Skeletal muscle tissue (tissue), 4 donors: ENCODE data around the gene ARL16. TPM values are rescaled to one million over a fixed set of nuclear protein-coding genes. Genes with fewer than 3 reads are reported as not detected.

Experiments
- H3K27ac ChIP-seq: one replicate; pipeline ENCODE4 v1.7.0; 2013; ENCODE audit warnings: mild to moderate bottlenecking, low read depth, low read length, inconsistent platforms
- H3K27me3 ChIP-seq, 3 donors: one replicate each; pipeline ENCODE4 v1.7.0; 2013; ENCODE audit warnings: low read length in 3 of 3; ENCODE audit not compliant: control insufficient read depth in 3 of 3, insufficient read depth in 3 of 3
- H3K36me3 ChIP-seq, 3 donors: one replicate each; pipeline ENCODE4 v1.7.0; 2013; ENCODE audit warnings: low read length in 3 of 3; ENCODE audit not compliant: control insufficient read depth in 3 of 3, insufficient read depth in 3 of 3
- H3K4me1 ChIP-seq, 3 donors: one replicate each; pipeline ENCODE4 v1.7.0; 2013; ENCODE audit warnings: low read length in 3 of 3, mild to moderate bottlenecking in 3 of 3; ENCODE audit not compliant: control insufficient read depth in 3 of 3, insufficient read depth in 3 of 3
- H3K4me3 ChIP-seq, 3 donors: one replicate each; pipeline ENCODE4 v1.7.0; 2013; ENCODE audit warnings: low read length in 3 of 3
- H3K9ac ChIP-seq, 3 donors: one replicate each; pipeline ENCODE4 v1.7.0; 2013; ENCODE audit warnings: low read length in 3 of 3, mild to moderate bottlenecking in 3 of 3, moderate library complexity in 2 of 3, low read depth in 1 of 3
- H3K9me3 ChIP-seq, 3 donors: one replicate each; pipeline ENCODE4 v1.7.0; 2013; ENCODE audit warnings: low read length in 3 of 3; ENCODE audit not compliant: control insufficient read depth in 3 of 3
- total RNA-seq: library from RNA; depleted of rRNA; stranded (reverse); fragments of >200 nt; gene quantifications from one replicate; pipeline ENCODE4 v1.2.3, GENCODE V29; 2014
- donor health status: Osteomylitis.

The ARL16 gene
- total RNA-seq, 1 donor from 2014 or later = 25.1 TPM

- Histone ChIP-seq H3K36me3 (no peaks in the 10 kb centered on the region), H3K27me3 (peaks cover 31 to 39% (median 36%) of the 10 kb centered on the region in 3 donors), H3K9ac (no peak overlapping the region), H3K4me1 (no peaks in the 10 kb centered on the region), H3K9me3 (peaks cover 0 to 4% (median 0%) of the 10 kb centered on the region in 3 donors), H3K4me3 (no peak overlapping the region), H3K27ac (no peak overlapping the region)
These were observed 36.6 kb downstream of the ARL16 start for GRCh38 chr17:81646869-81647600.

GRCh38 chr17:81644976-81645952 lies 38.3 kb downstream of the ARL16 start:
- Histone ChIP-seq H3K36me3 (no peaks in the 10 kb centered on the region), H3K9me3 (peaks cover 0 to 4% (median 0%) of the 10 kb centered on the region in 3 donors), H3K4me1 (no peaks in the 10 kb centered on the region), H3K27me3 (peaks cover 24 to 26% (median 25%) of the 10 kb centered on the region in 3 donors), H3K9ac (no peak overlapping the region), H3K27ac (no peak overlapping the region), H3K4me3 (no peak overlapping the region)

GRCh38 chr17:81644496-81644895 lies 39.1 kb downstream of the ARL16 start:
- Histone ChIP-seq H3K4me1 (no peaks in the 10 kb centered on the region), H3K9ac (no peak overlapping the region), H3K9me3 (peaks cover 0 to 4% (median 0%) of the 10 kb centered on the region in 3 donors), H3K27ac (no peak overlapping the region), H3K27me3 (peaks cover 19 to 21% (median 20%) of the 10 kb centered on the region in 3 donors), H3K4me3 (no peak overlapping the region), H3K36me3 (no peaks in the 10 kb centered on the region)

GRCh38 chr17:81641825-81642489 lies 41.6 kb downstream of the ARL16 start:
- Histone ChIP-seq H3K27ac (no peak overlapping the region), H3K4me3 (no peak overlapping the region), H3K27me3 (peaks cover 2 to 5% (median 3%) of the 10 kb centered on the region in 3 donors), H3K4me1 (peaks cover 0 to 3% (median 2%) of the 10 kb centered on the region in 3 donors), H3K36me3 (no peaks in the 10 kb centered on the region), H3K9me3 (no peaks in the 10 kb centered on the region), H3K9ac (no peak overlapping the region)

GRCh38 chr17:81640011-81640410 lies 43.6 kb downstream of the ARL16 start:
- no peak overlapping the region for H3K27ac ChIP-seq
- H3K27me3 ChIP-seq = no peaks in the 10 kb centered on the region
- H3K9me3 ChIP-seq = no peaks in the 10 kb centered on the region
- H3K4me1 ChIP-seq = peaks cover 13 to 16% (median 14%) of the 10 kb centered on the region in 3 donors
- H3K36me3 ChIP-seq = no peaks in the 10 kb centered on the region
- H3K4me3 ChIP-seq = no peak overlapping the region
- H3K9ac ChIP-seq = no peak overlapping the region

GRCh38 chr17:81638683-81639082 lies 44.9 kb downstream of the ARL16 start:
- Histone ChIP-seq H3K27ac (no peak overlapping the region), H3K9ac (no peak overlapping the region), H3K36me3 (no peaks in the 10 kb centered on the region), H3K4me3 (no peak overlapping the region), H3K27me3 (no peaks in the 10 kb centered on the region), H3K4me1 (peaks cover 14 to 22% (median 22%) of the 10 kb centered on the region in 3 donors), H3K9me3 (no peaks in the 10 kb centered on the region)

GRCh38 chr17:81636505-81637288 lies 46.9 kb downstream of the ARL16 start, which contains the start of the genes NPLOC4 and TSPAN10:
TSS of gene NPLOC4 (minus strand) at chr17:81637112. CDS start at chr17:81636930, 182 bp downstream.
TSS of gene TSPAN10 (plus strand) at chr17:81637196. CDS start at chr17:81642413, 5,217 bp downstream.
- H3K27ac ChIP-seq = peak within 1 kb of the TSS; percentile 94
- peak within 1 kb of the TSS; percentile 95 to 98 (median 97) for H3K9ac ChIP-seq
- H3K9me3 ChIP-seq = no peaks in the 10 kb centered on the region
- no peaks in the 10 kb centered on the region for H3K27me3 ChIP-seq
- peaks cover 0 to 4% (median 3%) of the 10 kb centered on the region in 3 donors for H3K36me3 ChIP-seq
- peaks cover 14 to 22% (median 22%) of the 10 kb centered on the region in 3 donors for H3K4me1 ChIP-seq
- H3K4me3 ChIP-seq = peak within 1 kb of the TSS; percentile 82 to 99 (median 92)

GRCh38 chr17:81635973-81636504 lies 47.6 kb downstream of the ARL16 start:
- Histone ChIP-seq H3K4me3 (peak overlapping the region; percentile 82 to 99 (median 92)), H3K9me3 (no peaks in the 10 kb centered on the region), H3K4me1 (peaks cover 14 to 22% (median 22%) of the 10 kb centered on the region in 3 donors), H3K9ac (peak overlapping the region; percentile 95 to 98 (median 97)), H3K27me3 (no peaks in the 10 kb centered on the region), H3K27ac (peak overlapping the region; percentile 94), H3K36me3 (peaks cover 2 to 4% (median 3%) of the 10 kb centered on the region in 3 donors)
